ENCODE data around the gene GPR26. TPM values are rescaled to one million over a fixed set of nuclear protein-coding genes. Genes with fewer than 3 reads are reported as not detected.

The GPR26 gene
- total and polyA plus RNA-seq, 12 donors = not detected

DNA sequence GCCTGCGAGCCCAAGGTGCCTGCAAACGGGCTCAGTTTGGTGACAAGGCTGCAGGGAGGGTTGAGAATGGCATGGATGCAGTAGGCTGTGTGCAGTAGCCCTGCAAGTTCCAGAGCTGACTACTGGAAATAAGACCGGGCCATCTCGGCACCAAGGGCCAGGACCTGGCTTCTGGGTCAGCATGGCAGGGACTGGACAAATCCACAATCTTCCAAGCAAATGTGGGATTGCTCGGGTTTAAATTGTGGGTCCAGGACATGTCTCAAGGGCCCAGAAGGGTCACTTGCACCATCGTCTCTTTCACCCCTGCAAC lies 78.0 kb downstream of the GPR26 start:
- no peaks in the 10 kb centered on the region for H3K27me3 ChIP-seq
- H3K9me3 ChIP-seq (replicated peaks in 1 of 3) = no peaks in the 10 kb centered on the region
- H3K36me3 ChIP-seq (replicated peaks in 1 of 2) = no peaks in the 10 kb centered on the region
- H3K27ac ChIP-seq = no peak overlapping the region
- 60 to 78% (median 66%) methylated on average over 6 of the region's 6 CpGs for WGBS, 4 donors
- intact Hi-C loops (cut with DNase I) = no loop called here
- no peaks in the 10 kb centered on the region for H3K4me1 ChIP-seq (replicated peaks in 1 of 2)
- no peak overlapping the region for H3K4me3 ChIP-seq
- TF ChIP-seq POLR2A (IDR thresholded peaks at IDR 0.05) (no peak), CTCF (IDR thresholded peaks at IDR 0.05) (no peak)
- DNase-seq = no peak

Other genes starting within 250 kb of the GPR26 start
- 10 to 100 TPM in 2 of 9 donors, 1 to 10 TPM in 6, under 1 TPM in 1; 0.17 to 10.8 (median 4.3) TPM for gene CPXM2, start 225.5 kb downstream of the GPR26 start, total RNA-seq
- 1 to 10 TPM; 2.9 to 4.5 (median 4.3) TPM for gene CPXM2, start 225.5 kb downstream of the GPR26 start, polyA plus RNA-seq